SIG-M5 (cell line): ENCODE data around the gene COLQ.
"Not testable (repeated sequence)": the region's sequence is repeated elsewhere in the genome, so short reads cannot be mapped to it uniquely, and the experiment has no call there.

Source experiments
- DNase-seq: peaks from one replicate; lab custom pipeline; 2025; lab: John Stamatoyannopoulos, UW

Gene COLQ

GRCh38 chr3:15426579-15427118, 94.9 kb downstream of the COLQ start:
- no peak for DNase-seq

- no peak for DNase-seq
Measured at GRCh38 chr3:15420871-15421270, 100.6 kb downstream of the COLQ start.

DNA sequence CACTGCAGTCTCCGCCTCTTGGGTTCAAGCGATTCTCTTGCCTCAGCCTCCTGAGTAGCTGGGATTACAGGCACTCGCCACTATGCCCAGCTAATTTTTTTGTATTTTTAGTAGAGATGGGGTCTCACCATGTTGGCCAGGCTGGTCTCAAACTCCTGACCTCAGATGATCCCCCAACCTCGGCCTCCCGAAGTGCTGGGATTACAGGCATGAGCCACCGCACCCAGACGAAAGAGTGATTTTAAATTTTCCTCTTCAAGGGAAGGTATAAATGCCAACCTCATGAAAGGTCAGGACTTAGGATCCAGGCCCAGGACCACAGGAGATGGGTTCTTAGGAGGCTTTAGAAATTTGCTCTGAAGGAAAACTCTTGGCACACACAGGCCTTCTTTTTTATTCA, 110.5 kb downstream of the COLQ start:
- DNase-seq = not testable (repeated sequence)

- DNase-seq = no peak
Measured at GRCh38 chr3:15409774-15410173, 111.7 kb downstream of the COLQ start.

DNA sequence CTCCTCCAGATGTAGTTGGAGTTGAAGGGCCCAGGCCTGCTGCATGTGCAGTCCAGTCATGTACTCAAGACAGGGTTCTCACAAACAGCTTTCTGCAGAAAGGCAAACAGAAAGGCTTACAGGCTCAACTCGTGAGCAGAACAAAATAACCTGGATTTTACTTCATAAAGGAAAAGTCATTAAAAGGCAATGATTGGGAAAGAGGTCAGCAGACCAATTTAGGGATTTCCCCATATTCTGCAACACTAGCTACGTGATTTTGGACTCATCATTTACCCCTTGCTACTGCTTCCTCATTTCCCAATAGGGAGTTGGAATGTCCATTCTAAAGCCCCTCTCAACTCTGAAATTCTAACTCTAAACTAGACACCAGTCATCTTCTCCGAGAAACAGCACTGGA, 112.3 kb downstream of the COLQ start:
- DNase-seq = no peak

DNA sequence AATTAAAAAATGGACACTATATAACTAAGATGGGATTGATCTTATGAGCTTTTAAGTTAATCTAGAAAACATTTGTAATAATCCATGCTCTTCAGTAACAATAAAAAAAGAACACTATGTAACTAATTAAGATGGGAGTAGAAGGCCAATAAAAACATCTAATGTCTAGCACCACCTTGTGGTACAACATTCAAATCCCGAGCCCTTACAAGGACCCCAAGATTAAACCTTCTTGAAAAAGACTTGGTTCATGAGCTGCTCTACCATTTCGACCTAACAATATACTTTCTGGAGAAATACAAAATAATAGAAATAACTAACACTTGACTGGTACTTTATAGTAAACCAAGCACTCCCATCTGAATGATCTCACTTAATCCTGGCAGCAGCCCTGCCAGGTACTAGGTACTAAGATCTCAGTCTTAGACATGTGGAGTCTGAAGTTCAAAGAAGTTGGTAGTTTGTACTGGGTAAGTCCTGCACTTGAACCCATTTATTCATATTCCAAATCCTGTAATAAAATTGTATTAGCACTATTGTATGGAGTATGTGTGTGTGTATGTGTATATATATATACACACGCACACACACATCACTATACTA, 116.0 kb downstream of the COLQ start:
- no peak for DNase-seq

DNA sequence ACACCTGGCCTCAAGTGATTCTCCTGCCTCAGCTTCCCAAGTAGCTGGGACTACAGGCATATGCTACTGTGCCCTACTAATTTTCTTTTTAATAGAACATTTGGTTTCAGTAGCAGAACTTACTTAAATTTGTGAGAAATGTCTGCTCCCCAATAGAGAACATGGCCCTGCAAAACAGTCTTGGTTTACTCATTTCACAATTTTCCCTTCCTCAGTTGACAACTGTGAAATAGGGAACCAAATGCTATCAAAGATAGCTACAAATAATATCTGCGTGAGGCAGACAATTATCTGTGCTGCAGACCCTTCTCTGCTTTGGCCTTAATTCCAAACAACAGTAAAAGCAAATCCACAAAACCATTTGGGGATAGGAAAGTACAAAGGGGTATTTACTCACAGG, 116.7 kb downstream of the COLQ start:
- DNase-seq = no peak

GRCh38 chr3:15403965-15404364, 117.5 kb downstream of the COLQ start:
- no peak for DNase-seq

DNA sequence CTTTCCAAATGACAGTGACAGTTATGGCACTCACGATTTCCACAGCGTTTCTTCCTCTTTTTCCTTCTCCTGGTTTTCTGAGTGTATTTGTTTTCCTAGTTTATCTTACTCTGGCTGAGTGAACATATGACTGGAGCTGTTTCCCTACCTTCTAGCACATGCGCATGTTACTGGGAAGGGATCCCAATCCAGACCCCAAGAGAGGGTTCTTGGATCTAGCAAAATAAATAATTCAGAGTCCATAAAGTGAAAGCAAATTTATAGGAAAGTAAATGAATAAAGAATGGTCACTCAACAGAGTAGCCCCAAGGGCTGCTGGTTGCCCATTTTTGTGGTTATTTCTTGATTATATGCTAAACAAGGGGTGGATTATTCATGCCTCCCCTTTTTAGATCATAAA, 118.0 kb downstream of the COLQ start:
- DNase-seq = no peak

DNA sequence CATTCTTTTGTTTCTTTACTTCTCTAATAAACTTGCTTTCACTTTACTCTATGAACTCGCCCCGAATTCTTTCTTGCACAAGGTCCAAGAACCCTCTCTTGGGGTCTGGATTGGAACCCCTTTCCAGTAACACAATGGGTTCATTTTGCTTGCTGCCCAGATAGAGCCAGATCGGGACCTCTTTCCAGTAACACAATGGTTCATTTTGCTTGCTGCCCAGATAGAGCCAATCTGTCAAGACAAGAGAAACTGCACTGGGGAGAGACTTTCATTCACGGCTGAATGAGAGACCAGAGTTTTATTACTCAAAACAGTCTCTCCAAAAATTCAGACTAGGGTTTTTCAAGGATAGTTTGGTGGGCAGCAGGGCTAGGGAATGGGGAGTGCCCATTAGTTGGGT, 119.6 kb downstream of the COLQ start:
- no peak for DNase-seq
